Cardiac fibroblast (primary cell): Measurements from ENCODE around the gene STK32A.

Experiments
- DNase-seq, 2 donors: peaks; one replicate each; pipeline versions ENCODE4 v3.0.0 to v3.0.0-alpha.2; 2010; ENCODE audit warnings: low read depth in 2 of 2
- H3K4me3 ChIP-seq, 2 donors: replicated peaks in 1 of 2; 1 replicate in 1 of 2; 2 replicates in 1 of 2; pipeline ENCODE4 v1.5.1; 2011; ENCODE audit warnings: low read depth in 2 of 2, low read length in 2 of 2, mild to moderate bottlenecking in 2 of 2, moderate library complexity in 1 of 2
- TF ChIP-seq, protein P1 (sequence below): IDR thresholded peaks from one replicate; pipeline ENCODE4 v1.5.1; 2011; ENCODE audit warnings: low read depth, mild to moderate bottlenecking, low read length, inconsistent platforms

Gene STK32A

DNA sequence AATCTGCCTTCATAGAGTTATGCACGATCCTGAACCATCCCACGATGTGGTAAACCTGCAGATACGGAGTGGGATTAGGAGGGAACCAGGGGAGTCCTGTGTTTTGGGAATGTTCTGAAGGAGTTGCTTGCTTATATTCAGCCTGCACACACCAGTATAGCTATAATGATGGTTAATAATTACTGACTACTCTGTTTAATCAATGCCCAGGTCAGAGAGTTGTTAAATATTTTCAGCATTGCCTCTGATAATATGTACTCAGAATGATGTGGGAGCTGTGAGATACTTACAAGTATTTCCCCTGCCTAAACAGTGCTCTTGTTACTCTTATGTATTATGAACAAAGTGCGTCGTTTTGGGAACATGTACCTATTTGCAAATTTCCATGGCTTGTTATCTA, 34.8 kb upstream of the STK32A start:
- no peak for DNase-seq
- TF ChIP-seq, protein P1, sequence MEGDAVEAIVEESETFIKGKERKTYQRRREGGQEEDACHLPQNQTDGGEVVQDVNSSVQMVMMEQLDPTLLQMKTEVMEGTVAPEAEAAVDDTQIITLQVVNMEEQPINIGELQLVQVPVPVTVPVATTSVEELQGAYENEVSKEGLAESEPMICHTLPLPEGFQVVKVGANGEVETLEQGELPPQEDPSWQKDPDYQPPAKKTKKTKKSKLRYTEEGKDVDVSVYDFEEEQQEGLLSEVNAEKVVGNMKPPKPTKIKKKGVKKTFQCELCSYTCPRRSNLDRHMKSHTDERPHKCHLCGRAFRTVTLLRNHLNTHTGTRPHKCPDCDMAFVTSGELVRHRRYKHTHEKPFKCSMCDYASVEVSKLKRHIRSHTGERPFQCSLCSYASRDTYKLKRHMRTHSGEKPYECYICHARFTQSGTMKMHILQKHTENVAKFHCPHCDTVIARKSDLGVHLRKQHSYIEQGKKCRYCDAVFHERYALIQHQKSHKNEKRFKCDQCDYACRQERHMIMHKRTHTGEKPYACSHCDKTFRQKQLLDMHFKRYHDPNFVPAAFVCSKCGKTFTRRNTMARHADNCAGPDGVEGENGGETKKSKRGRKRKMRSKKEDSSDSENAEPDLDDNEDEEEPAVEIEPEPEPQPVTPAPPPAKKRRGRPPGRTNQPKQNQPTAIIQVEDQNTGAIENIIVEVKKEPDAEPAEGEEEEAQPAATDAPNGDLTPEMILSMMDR, result no peak
- H3K4me3 ChIP-seq, result no peak overlapping the region

DNA sequence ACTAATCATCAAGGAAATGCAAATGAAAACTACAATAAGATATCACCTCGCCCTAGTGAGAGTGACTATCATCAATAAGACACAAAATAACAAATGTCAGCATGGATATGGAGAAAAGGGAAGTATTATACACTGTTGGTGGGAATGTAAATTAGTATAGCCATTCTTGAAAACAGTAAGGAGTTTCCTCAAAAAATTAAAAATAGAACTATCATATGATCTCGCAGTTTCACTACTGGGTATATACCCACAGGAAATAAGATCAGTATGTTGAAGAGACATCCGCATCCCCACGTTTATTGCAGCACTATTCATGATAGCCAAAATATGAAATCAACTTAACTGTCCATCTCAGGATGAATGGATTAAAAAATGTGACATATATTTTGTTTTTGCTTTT, 31.6 kb upstream of the STK32A start:
- no peak for DNase-seq
- H3K4me3 ChIP-seq, result no peak overlapping the region
- TF ChIP-seq, protein P1, result no peak

DNA sequence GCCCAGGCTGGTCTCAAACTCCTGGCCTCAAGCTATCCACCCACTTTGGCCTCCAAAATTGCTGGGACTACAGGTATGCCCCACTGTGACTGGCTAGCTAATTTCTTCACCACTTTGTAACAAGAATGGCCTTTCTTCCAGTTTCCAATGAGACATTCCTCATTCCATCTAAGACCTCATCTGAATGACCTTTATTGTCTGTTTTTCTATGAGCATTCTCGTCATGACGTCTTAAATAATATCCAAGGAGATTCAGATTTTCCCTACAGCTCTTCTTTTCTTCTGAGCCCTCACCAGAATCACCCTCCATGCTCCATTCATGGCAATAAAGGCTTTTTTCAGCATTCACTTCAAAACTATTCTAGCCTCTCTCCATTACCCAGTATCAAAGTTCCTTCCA, 30.2 kb upstream of the STK32A start:
- no peak for DNase-seq
- H3K4me3 ChIP-seq, result no peak overlapping the region
- TF ChIP-seq, protein P1, result no peak

DNA sequence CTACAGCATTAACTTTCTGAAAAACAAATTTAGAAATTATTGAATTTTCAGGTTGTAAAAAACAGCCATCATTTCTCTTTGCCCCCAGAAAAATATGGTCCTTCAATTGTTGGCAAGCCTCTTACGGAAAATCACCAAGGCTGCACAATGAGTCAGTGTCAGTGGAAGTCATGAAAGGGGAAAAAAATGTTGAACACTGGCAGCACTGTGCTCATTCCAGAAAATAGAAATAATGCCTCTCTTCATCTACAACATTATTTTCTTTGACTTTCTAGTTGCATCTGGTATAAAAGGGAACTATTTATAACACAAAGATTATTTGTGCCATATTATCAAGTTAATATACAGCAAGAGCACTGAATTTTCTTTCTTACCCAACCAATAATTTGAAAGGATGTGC, 26.7 kb upstream of the STK32A start:
- TF ChIP-seq, protein P1, result no peak
- no peak overlapping the region for H3K4me3 ChIP-seq
- peak; percentile 12 to 13 for DNase-seq

DNA sequence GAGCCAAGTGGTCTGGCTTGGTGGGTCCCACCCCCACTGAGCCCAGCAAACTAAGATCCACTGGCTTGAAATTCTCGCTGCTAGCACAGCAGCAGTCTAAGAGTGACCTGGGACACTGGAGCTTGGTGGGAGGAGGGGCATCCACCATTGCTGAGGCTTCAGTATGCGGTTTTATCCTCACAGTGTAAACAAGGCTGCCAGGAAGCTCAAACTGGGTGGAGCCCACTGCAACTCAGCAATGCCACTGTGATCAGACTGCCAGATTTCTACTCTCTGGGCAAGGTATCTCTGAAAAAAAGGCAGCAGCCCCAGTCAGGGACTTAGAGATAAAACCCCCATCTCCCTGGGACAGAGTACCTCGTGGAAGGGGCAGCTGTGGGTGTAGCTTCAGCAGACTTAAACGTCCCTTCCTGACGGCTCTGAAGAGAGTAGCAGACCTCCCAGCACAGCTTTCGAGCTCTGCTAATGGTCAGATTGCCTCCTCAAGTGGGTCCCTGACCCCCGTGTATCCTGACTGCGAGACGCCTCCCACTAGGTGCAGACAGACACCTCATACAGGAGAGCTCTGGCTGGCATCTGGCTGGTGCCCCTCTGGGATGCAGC, 18.2 kb upstream of the STK32A start:
- TF ChIP-seq, protein P1, result no peak
- DNase-seq, result peak in 1 of 2 donors; percentile 28
- no peak overlapping the region for H3K4me3 ChIP-seq

DNA sequence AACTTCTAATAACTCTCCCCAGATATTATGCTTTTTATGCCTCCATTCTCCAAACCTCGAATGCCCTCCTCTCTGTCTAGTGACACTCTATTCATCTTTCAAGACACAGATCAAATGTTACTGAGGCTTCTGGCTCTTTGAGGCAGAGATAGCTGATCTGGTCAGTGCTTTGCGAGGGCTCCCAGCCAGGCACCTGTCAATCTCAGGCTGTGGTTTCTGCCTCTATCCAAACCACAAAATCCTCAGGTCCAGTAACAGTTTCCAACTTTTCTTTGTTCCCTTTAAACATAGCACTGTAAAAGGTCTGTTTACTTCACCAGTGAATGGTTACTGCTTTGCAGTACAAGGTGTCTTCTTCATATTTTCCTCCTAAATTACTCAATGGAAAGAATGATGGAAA, 11.5 kb upstream of the STK32A start:
- DNase-seq, result peak in 1 of 2 donors; percentile 4
- TF ChIP-seq, protein P1, result no peak
- no peak overlapping the region for H3K4me3 ChIP-seq
